Astrocyte (in vitro differentiated cells and primary cell): ENCODE results near the gene INSL4. TPM values are rescaled to one million over a fixed set of nuclear protein-coding genes. Genes with fewer than 3 reads are reported as not detected.

ENCODE experiments used
- DNase-seq: peaks from one replicate; pipeline ENCODE4 v3.0.0-alpha.2; 2010; ENCODE audit warnings: low read depth
- FAIRE-seq: peaks from 2 replicates; lab custom pipeline; 2011; peaks lifted over from hg19 to GRCh38; lab: Jason Lieb, UNC
- H2AFZ ChIP-seq: 2 replicates; pipeline ENCODE4 v1.6.0; 2012; ENCODE audit warnings: low read depth, low read length, inconsistent platforms
- H3K27ac ChIP-seq: 2 replicates; pipeline ENCODE4 v1.5.1; 2011; ENCODE audit warnings: low read depth, low read length, inconsistent platforms
- H3K27me3 ChIP-seq: 2 replicates; pipeline ENCODE4 v1.6.0; 2011; ENCODE audit warnings: low read length, inconsistent platforms; ENCODE audit not compliant: insufficient read depth
- H3K36me3 ChIP-seq: 2 replicates; pipeline ENCODE4 v1.5.1; 2011; ENCODE audit warnings: low read length, inconsistent platforms; ENCODE audit not compliant: insufficient read depth
- H3K4me1 ChIP-seq: 2 replicates; pipeline ENCODE4 v1.5.1; 2011; ENCODE audit warnings: low read length, inconsistent platforms; ENCODE audit not compliant: insufficient read depth
- H3K4me2 ChIP-seq: 2 replicates; pipeline ENCODE4 v1.6.0; 2012; ENCODE audit warnings: low read length, inconsistent platforms
- H3K4me3 ChIP-seq: 2 replicates; pipeline ENCODE4 v1.5.1; 2011; ENCODE audit warnings: low read depth, mild to moderate bottlenecking, low read length, inconsistent platforms; ENCODE audit not compliant: insufficient read depth
- H3K79me2 ChIP-seq: 2 replicates; pipeline ENCODE4 v1.6.0; 2012; ENCODE audit warnings: mild to moderate bottlenecking, low read length, inconsistent platforms; ENCODE audit not compliant: insufficient read depth
- H3K9ac ChIP-seq: 2 replicates; pipeline ENCODE4 v1.6.0; 2012; ENCODE audit warnings: mild to moderate bottlenecking, low read length, inconsistent platforms
- H3K9me3 ChIP-seq: 2 replicates; pipeline ENCODE4 v1.5.1; 2012; ENCODE audit warnings: low read depth, mild to moderate bottlenecking, low read length, inconsistent platforms; ENCODE audit not compliant: insufficient read depth
- H4K20me1 ChIP-seq: 2 replicates; pipeline ENCODE4 v1.6.0; 2012; ENCODE audit warnings: low read length, inconsistent platforms; ENCODE audit not compliant: insufficient read depth
- H3K27ac Mint-ChIP-seq: one replicate; pipeline ENCODE4 v1.8.0; 2021; ENCODE audit warnings: mild to moderate bottlenecking, mixed read lengths; ENCODE audit not compliant: unreplicated experiment
- H3K27me3 Mint-ChIP-seq: one replicate; pipeline ENCODE4 v1.8.0; 2021; ENCODE audit warnings: low read depth, mixed read lengths; ENCODE audit not compliant: unreplicated experiment
- H3K36me3 Mint-ChIP-seq: one replicate; pipeline ENCODE4 v1.8.0; 2021; ENCODE audit warnings: low read depth, mixed read lengths; ENCODE audit not compliant: unreplicated experiment
- H3K4me1 Mint-ChIP-seq: one replicate; pipeline ENCODE4 v1.8.0; 2021; ENCODE audit warnings: low read depth, mixed read lengths; ENCODE audit not compliant: unreplicated experiment
- H3K4me3 Mint-ChIP-seq: one replicate; pipeline ENCODE4 v1.8.0; 2021; ENCODE audit warnings: mild to moderate bottlenecking, moderate library complexity, mixed read lengths; ENCODE audit not compliant: unreplicated experiment
- H3K9me3 Mint-ChIP-seq: one replicate; pipeline ENCODE4 v1.8.0; 2021; ENCODE audit warnings: mild to moderate bottlenecking, mixed read lengths; ENCODE audit not compliant: unreplicated experiment
- EZH2 ChIP-seq: IDR thresholded peaks from 2 replicates; pipeline ENCODE4 v1.6.1; 2012; ENCODE audit warnings: mild to moderate bottlenecking, low read length, inconsistent platforms; ENCODE audit not compliant: insufficient read depth
- total RNA-seq: library from RNA; stranded (reverse); gene quantifications from 2 replicates; pipeline ENCODE4 v1.2.1, GENCODE V29; 2021
- TF ChIP-seq, protein P1 (sequence below): IDR thresholded peaks from 2 replicates; pipeline ENCODE4 v1.5.1; 2011; ENCODE audit warnings: low read depth, mild to moderate bottlenecking, inconsistent platforms, low read length, moderate library complexity; ENCODE audit not compliant: insufficient read depth

The INSL4 gene
- total RNA-seq, 1 donor from 2014 or later: 0.11 TPM

GRCh38 chr9:5264219-5264595 is 33.0 kb downstream of the INSL4 start:
- Mint-ChIP-seq H3K9me3 (no peaks in the 10 kb centered on the region), H3K27ac (no peak overlapping the region), H3K4me3 (no peak overlapping the region), H3K4me1 (peaks cover 18% of the 10 kb centered on the region), H3K36me3 (no peaks in the 10 kb centered on the region), H3K27me3 (no peaks in the 10 kb centered on the region)
- no peak for FAIRE-seq
- Histone ChIP-seq H3K9ac (no peak overlapping the region), H3K36me3 (no peaks in the 10 kb centered on the region), H4K20me1 (no peaks in the 10 kb centered on the region), H3K4me2 (no peak overlapping the region), H2AFZ (no peak overlapping the region), H3K4me1 (peaks cover 12% of the 10 kb centered on the region), H3K27ac (no peak overlapping the region), H3K4me3 (no peak overlapping the region), H3K9me3 (no peaks in the 10 kb centered on the region), H3K27me3 (no peaks in the 10 kb centered on the region), H3K79me2 (no peaks in the 10 kb centered on the region)
- DNase-seq: no peak
- TF ChIP-seq, protein P1, sequence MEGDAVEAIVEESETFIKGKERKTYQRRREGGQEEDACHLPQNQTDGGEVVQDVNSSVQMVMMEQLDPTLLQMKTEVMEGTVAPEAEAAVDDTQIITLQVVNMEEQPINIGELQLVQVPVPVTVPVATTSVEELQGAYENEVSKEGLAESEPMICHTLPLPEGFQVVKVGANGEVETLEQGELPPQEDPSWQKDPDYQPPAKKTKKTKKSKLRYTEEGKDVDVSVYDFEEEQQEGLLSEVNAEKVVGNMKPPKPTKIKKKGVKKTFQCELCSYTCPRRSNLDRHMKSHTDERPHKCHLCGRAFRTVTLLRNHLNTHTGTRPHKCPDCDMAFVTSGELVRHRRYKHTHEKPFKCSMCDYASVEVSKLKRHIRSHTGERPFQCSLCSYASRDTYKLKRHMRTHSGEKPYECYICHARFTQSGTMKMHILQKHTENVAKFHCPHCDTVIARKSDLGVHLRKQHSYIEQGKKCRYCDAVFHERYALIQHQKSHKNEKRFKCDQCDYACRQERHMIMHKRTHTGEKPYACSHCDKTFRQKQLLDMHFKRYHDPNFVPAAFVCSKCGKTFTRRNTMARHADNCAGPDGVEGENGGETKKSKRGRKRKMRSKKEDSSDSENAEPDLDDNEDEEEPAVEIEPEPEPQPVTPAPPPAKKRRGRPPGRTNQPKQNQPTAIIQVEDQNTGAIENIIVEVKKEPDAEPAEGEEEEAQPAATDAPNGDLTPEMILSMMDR: no peak
- no peak for TF ChIP-seq EZH2

- H3K4me2 ChIP-seq: no peak overlapping the region
- no peak for FAIRE-seq
- Mint-ChIP-seq H3K27me3 (no peaks in the 10 kb centered on the region), H3K9me3 (peaks cover 2% of the 10 kb centered on the region), H3K27ac (no peak overlapping the region), H3K4me1 (peaks cover 27% of the 10 kb centered on the region), H3K36me3 (no peaks in the 10 kb centered on the region), H3K4me3 (no peak overlapping the region)
- DNase-seq: no peak
- no peaks in the 10 kb centered on the region for H4K20me1 ChIP-seq
- H3K4me3 ChIP-seq: no peak overlapping the region
- H3K27me3 ChIP-seq: no peaks in the 10 kb centered on the region
- TF ChIP-seq, protein P1: no peak
- TF ChIP-seq EZH2: no peak
- no peak overlapping the region for H3K9ac ChIP-seq
- no peaks in the 10 kb centered on the region for H3K36me3 ChIP-seq
- H3K27ac ChIP-seq: no peak overlapping the region
- no peak overlapping the region for H2AFZ ChIP-seq
- no peaks in the 10 kb centered on the region for H3K9me3 ChIP-seq
- peaks cover 18% of the 10 kb centered on the region for H3K4me1 ChIP-seq
- no peaks in the 10 kb centered on the region for H3K79me2 ChIP-seq
These were observed 34.7 kb downstream of the INSL4 start for GRCh38 chr9:5265939-5266338.

GRCh38 chr9:5269249-5269715 is 38.1 kb downstream of the INSL4 start:
- peak overlapping the region; percentile 65 for H3K27ac ChIP-seq
- peak; percentile 76 for FAIRE-seq
- no peaks in the 10 kb centered on the region for H4K20me1 ChIP-seq
- Mint-ChIP-seq H3K4me3 (no peak overlapping the region), H3K27ac (peak overlapping the region; percentile 95), H3K4me1 (peaks cover 27% of the 10 kb centered on the region), H3K9me3 (peaks cover 6% of the 10 kb centered on the region), H3K36me3 (no peaks in the 10 kb centered on the region), H3K27me3 (no peaks in the 10 kb centered on the region)
- no peaks in the 10 kb centered on the region for H3K9me3 ChIP-seq
- H3K79me2 ChIP-seq: no peaks in the 10 kb centered on the region
- H2AFZ ChIP-seq: no peak overlapping the region
- no peak overlapping the region for H3K4me3 ChIP-seq
- no peak overlapping the region for H3K9ac ChIP-seq
- no peaks in the 10 kb centered on the region for H3K36me3 ChIP-seq
- DNase-seq: peak; percentile 87
- H3K4me1 ChIP-seq: peaks cover 18% of the 10 kb centered on the region
- TF ChIP-seq, protein P1: no peak
- TF ChIP-seq EZH2: no peak
- peak overlapping the region; percentile 63 for H3K4me2 ChIP-seq
- no peaks in the 10 kb centered on the region for H3K27me3 ChIP-seq
